ENCODE results near the gene ASRGL1.

ASRGL1 gene

DNA sequence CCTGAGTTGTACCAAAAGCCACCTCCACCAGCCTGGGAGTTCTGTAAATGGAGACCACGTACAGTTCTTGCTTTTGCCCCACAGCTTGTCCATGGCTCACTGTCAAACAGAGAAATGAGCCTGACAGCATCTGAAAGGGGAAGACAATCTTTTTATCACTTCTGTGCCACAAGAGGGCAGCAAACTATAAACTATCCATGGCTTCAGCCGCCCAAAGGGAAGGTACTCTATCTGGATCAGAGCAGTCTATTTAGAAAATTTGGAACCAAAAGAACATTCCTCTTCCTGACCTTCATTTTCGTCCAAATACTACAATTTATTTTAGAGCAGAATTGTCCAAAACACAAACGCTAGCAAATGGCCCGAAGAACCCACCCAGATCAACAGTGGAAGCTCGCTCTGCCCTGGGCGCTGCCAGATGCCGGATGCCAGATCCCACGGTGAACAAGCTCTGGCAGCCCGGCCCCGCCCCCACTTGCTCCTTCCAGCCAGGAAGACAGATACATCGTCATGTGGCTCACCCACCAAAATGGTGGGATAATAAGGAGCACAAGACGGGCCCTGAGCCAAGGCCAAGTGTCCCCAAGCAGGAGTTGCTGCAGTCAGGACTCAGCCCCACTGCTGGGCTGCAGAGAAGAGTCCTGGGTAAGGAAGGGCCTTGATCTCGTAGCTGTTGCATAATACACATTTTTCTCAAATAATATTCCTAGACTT lies 57.7 kb downstream of the ASRGL1 start:
- DNase-seq: peak; percentile 82

DNA sequence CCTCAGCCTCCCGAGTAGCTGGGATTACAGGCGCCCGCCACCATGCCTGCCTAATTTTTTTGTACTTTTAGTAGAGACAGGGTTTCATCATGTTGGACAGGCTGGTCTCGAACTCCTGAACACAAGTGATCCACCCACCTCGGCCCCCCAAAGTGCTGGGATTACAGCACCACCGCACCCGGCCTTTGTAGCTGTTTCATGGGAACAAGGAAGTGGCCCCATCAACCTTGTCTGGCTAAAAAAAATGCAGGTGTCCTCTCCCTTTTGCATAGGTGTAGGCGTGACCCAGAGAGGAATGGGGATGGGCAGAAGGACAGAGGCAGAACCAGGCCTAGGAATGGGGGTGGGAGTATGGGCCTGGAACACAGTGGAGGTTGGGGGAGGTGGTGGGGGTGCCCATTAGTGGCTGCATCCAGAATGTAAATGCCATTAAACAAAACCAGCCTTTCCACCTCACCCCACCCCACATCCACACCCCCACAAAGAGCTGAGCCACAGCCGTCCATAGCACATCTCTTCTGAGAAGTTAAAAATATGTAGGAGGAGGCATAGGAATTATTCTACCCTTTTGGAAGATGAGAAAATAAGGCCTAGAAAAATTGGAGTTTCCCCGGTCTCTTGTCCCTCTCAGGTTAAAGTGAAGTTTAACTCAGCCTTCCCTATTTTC lies 58.8 kb downstream of the ASRGL1 start:
- DNase-seq: no peak

DNA sequence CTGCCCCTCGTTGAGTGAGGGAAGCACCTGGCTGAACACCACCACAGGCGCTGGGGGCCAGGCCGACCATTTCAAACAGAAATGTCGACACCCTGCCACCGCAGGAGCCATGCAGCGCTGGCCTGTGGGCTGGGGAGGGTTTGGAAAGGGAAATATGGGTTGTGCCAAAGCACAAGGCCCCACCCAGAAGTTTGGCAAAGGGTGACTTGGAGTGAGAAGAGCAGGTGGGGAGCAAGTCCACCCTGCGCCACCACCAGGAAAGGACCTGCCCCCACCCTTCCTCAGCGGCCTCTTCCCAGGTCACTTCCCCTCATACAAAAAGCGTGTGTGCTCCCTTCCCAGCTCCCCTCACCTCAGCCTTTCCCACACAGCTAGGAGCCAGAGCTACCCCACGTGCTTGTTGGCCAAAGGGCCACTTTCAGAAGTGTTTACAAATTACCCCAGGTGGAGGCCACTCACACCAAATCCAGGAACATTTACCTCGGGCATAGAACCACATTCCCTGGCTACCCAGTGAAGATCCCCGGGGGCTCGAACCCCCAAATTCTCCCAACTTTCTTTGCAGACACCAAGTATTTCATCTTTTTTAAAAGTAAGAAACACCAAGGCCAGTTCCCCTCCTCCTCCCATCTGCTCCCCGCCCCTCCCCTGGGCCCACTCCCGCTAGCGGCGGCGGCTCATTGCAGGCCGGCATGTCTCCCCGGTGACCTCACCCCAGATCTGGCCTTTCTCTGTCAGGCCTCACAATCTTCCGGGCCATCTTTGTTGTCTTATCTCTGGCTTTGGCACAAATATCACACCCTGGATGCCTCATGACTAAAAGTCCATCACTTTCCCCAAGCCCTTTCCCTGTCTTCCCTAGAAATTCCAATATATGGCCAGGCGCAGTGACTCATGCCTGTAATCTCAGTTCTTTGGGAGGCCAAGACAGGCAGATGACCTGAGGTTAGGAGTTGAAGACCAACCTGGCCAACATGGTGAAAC lies 61.1 kb downstream of the ASRGL1 start:
- no peak for DNase-seq

DNA sequence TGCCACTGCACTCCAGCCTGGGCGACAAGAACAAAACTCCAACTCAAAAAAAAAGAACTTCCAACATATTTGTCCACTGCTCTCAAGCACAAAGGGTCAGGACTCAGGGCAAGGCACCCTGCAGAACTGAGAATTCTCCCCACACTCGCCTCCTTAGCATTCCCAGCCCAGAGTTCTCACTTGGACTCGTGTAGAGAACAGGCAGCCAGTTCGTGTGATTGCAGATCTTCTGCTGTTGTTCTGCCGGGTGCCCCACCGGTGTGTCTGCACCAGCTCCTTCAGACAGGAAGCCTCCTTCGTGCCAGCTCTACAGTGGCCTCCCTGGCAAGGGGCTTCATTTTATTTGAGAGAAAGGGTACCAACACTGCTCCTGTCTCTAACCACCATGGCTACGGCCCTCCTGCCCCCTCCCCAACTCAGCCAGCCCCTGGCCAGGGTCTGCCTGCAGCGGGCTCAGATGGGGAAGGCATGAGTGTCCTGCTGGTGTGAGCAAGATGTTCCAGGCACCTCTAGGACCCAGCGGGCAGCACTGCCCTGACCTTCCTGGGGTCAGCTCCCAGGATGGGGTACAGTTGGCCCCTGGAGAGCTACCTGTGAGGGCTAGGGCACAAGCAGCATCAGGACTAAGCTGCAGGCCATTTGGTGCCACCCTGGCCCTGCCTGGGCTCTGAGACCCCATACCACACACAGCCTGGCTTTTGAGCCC lies 62.1 kb downstream of the ASRGL1 start:
- DNase-seq: no peak

DNA sequence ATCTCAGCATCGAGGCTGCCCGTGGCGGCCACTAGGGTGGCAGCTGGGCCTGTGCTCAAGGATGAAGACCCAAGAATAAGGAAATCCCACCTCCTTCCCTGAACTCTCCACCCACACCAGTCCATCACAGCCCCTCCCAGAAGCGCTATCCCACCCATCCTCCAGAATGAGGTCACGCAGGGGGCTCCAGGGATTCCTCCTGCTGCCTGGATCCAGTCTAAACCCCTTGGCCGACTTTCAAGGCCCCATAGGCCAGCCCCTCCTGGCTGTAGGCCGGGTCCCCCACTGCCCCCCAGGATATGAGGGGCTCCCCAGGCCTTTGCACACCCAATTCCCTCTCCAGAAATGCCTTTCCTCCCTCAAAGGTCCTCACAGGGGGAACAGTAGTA lies 62.6 kb downstream of the ASRGL1 start:
- DNase-seq: no peak

DNA sequence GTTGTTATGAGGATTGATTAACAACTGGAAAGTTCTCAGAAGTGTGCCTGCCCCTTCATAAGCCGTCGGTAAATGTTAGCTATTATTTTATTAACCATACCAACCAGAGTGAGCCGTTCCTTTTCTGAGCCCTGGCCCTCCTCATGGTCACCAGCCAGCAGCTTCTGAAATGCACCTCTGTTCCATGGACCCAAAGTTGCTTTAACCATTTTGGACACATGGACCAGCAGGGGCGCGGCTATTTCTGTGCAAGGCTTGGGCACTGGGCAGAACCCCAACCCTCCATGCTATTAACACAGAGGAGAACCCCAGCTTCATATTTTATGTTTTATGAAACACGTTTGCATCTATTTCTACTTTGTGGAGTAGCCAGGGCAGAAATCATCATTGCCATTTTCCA lies 63.0 kb downstream of the ASRGL1 start:
- no peak for DNase-seq

DNA sequence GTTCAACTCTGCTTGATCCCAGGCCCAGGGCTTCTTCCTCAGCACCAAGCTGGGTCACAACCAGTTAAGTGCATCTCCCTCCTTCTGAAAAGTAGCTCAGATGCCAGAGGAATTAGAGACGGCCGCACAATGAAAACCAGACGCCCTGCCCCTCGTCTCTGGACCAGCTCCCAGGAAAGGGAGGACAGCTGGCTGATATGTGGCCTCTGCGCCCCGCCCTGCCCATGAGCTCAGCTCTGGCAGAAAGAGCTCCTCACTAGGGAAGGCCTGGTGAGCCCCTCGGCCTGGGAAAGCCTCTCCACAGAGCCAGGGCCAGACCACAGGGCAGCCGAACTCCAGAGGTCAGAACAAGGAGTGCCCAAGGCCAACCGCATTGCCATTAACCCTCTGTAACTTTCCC lies 63.5 kb downstream of the ASRGL1 start:
- no peak for DNase-seq

DNA sequence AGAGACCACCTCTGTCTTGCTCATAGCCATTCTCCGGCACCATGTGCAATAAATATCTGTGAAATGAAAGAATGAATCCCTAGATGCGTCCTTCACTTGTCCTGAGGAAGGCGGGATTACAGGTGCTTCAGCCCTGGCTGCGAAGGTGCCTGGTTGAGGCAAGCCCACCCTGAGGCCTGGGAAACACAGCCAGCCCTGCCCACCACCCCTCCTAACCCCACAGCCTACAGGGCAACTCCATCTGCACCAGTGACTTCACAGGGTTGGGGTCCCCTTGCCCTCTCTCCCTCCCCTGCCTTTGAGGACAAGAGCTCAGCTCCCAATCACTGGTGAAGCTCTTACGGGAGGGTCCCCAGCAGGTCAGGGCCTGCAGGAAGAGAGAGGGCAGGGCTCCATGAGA lies 64.1 kb downstream of the ASRGL1 start:
- no peak for DNase-seq

DNA sequence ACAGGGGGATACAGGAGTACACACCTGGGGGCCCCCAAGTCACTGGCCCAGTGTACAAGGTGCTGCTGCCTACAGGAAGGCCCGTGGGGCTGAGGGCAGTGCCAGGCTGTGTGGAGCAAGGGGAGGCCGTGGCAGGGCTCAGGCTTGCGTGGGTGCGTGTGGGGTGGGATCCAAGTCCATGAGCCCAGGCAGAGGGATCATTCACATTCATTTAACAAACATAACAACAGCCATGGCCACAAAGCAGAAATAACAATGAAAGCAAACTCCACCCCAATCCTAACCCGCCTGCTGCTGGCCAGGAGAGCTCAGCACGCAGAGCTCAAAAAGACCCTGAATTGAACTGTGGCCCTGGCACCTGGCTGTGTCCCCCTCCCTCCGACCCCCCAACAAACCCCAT lies 64.6 kb downstream of the ASRGL1 start:
- no peak for DNase-seq

DNA sequence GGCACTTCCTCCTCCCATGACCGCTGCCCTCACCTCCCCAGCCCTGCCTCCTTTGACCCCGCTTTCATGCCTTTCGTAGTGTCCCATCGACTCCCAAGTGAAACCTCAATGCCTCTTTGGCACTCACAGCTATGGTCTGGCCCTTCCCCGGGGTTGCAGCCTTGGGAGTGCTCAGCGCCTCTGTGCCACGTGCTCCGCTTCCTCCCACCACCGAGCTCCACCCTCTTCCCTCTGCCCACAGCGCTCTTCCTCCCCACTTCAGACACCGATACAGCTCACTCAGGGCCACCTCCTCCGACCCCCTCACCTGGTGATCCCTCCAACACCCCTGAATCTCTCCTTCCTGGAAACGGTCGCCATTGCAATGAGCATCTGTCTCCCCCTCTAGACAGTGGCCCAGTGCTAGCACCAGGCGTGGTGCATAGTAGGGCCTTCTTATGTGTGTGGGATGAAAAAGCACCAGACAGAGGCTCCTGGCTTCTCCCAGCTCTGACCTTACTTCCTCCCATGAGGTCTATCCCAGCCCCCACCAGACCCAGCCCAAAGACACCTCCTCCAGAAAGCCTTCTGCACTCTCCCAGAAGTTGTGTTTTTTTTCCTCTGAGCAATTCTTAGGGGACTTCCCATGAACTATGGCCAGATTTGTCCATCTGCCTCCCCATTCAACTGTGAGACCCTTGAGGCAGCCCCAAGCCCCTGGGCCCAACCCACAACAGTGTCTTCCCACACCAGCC lies 65.1 kb downstream of the ASRGL1 start:
- DNase-seq: peak; percentile 59

DNA sequence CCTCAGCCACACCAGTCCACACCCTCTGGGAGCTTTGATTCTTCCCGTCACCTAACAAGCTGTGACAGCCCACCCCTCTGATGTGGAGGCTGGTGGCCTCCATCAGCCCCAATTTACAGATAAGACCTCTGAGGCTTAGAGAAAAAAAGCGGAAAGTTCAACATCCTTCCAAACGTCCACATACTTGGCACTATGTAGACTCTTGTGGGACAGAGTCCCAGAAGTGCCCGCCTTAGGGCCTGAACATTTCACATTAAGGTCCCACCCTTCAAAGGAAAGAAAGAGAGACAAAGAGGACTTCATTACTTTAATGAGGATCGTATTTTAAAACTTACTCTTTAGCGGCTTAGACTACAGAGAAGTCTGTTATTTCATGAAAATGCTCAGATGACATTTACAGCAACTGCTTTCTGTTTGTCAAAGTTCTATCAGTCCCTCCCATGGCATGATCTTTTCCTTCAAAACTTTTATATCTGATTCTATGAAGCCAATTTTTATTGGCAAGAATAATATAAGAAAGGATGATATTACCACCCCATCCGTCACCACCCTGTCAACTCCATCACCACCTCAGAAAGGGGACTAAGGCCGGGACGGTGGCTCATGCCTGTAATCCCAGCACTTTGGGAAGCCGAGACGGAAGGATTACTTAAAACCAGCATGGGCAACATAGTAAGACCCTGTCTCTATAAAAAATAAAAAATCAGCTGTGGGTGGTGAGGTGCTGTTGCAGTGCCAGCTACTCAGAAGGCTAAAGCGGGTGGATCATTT lies 65.9 kb downstream of the ASRGL1 start:
- DNase-seq: no peak

DNA sequence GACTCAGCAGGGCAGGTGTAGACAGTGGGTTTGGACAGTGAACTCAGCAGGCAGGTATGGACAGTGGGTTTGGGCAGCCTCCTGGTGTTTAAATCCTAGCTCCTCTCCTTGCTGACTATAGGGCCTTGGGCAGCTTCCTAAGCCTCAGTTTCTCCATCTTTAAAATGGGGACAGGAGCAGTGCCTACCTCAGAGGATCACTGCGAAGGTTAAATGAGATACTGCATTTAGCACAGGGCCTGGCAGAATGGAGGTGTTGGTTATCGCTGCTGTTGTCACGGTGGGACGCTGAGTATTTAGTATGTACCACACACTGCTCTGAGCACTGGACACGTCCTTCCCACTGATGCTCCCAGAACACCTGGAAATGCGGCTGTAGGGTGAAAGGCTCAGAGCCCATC lies 67.2 kb downstream of the ASRGL1 start:
- no peak for DNase-seq

DNA sequence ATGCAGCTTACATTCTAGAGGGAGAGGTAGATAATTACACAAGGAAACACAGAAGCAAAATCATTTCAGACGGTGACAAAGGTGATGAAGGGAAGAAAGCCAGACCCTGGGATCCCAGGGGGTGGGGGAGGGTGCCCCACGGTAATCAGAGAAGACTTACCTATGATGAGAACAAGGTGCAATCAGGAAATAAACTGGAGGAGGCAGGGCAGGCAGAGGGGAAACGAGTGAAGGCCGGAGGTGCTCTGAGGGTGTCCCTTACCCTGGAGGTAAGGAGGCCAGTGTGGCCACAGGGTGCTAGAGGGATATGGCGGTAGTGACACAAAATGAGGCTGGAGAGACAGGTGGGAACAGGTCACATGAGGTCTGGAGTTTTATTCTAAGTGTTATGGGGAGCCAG lies 67.7 kb downstream of the ASRGL1 start:
- no peak for DNase-seq

DNA sequence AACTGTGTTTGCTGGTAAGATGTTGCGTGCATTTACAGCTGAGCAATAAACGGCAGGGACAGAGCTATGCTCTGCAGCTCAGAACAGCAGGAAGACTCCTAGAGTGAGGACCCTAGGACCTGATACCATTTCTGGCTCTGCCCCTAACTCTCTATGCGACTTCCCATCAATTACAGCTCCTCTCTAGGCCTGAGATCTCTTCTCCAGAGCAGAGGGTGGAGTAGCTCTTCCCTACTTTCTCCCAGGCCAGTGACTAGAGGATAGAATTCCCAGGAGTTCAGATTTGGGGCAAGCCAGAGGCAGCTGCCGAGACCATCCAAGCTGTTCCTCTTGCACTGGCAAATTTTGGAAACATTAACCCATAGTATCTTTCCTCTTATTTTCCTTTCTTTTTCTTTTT lies 68.8 kb downstream of the ASRGL1 start:
- no peak for DNase-seq

DNA sequence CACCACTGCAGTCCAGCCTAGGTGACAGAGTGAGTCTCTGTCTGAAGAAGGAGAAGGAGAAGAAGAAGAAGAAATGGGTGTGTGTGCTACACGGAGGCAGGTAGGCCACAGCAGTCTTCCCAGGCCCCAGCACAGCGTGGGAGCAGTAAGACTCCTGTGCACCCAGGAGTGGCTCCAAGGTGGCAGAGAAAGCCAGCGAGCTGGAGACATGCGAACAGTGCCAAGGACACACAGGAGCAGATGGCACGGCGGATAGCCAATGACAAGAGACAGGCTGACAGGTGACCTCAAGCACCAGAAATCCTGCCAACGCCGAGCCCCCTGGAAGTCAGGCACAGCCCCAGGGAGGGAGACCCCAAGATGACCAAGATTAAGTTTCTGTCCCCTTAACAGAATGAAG lies 72.6 kb downstream of the ASRGL1 start:
- no peak for DNase-seq

DNA sequence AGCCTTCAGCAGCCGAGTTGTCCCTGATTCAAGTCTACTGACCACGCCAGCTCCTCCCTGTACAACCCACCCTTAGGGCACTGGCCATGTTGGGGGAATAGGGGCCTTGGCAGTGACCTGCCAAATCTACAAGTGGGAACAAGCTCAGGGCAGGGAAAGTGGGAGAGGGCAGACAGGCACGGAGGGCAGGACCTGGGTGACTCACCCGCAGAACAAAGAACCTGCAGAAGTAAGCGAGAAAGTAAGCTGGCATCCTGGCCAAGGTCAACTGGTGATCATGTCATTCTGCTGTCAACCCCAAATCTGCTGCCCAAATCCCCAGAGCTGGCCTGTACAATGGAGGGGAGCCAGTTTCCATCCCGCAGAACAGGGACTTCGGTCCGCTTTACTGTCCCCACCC lies 73.7 kb downstream of the ASRGL1 start:
- DNase-seq: no peak

DNA sequence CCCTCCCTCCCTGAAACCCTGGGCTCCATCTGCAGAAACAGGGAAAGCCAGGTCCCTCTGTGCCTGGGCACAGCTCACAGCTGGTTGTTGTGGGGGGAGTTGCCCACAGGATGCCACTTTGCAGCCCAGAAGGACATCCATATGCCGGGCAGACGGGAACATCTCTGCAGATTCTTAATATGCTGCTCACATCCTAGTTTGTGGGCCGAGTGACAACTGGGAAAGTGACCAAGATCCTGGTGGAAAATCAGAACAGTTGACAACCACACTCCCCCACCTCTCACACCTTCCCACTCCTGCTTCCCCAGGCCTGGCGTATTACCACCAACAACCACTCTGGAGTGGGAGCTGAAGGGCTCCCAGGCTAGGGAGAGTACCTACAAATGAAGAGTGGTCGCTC lies 74.3 kb downstream of the ASRGL1 start:
- no peak for DNase-seq

DNA sequence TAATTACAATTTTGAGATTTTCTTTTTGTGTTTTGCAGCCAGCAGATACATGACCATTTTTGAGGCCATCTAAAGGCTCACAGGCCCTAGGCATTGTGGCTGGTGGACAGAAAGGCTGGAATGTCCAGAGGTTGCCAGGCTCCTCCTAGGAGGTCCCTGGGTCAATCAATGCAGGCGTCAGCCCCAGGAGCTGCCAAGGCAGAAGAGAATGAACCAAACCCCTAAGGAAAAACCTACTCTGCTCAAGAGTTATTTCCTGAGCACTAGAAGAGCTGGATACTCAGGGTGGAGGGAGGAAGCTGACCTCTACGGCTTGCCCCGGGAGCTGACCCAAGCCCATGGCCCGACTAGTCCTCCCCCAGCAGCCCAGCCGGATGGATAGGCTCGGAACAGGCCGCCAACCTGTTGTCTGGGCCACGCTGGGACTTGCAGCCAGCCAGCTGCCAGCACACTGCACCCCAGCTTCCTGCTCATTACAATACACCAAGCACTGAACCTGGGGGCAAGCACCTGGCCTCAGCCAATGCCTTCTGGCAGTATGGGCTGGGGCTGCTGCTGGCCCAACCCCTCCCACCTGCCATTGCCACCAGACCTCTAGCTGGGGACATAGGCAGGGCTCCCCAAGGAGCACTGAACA lies 75.9 kb downstream of the ASRGL1 start:
- no peak for DNase-seq

DNA sequence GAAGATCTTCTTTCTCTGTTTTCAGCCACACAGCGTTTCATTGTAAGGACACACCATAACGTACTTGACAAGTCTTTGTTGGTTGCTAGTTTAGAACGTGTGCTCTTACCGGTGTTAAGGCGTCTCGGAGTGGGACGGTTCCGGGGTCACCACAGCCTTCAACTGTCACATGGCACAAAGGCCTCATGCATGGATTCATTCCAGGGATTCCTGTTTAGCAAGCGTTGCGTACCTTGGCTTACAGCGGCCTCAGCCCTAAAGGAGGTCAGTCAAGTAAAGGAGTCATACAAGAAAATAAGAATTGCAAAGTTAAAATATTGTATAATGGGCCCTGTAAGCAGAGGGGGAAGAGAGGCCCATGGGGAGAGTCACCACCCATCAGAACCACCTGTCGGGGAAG lies 79.3 kb downstream of the ASRGL1 start:
- DNase-seq: no peak

DNA sequence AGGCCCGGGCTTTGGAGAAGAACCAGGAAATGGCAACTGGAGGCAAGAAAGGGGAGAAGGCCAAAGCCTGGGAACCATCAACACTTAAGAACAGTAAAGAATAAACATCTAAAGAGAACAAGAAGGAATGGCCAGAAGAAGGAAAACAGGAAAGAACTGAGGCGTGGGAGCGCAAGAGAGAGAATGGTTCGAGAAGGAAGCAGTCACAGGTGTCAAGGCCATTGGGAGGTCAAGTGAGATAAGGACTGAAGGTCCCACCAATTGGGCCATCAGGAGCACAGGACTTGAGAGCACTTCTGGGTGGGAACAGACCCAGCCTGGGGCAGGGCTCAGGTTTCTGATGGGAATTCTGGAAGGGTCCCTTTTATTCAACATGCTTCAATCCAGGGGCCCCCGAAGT lies 80.9 kb downstream of the ASRGL1 start:
- no peak for DNase-seq

DNA sequence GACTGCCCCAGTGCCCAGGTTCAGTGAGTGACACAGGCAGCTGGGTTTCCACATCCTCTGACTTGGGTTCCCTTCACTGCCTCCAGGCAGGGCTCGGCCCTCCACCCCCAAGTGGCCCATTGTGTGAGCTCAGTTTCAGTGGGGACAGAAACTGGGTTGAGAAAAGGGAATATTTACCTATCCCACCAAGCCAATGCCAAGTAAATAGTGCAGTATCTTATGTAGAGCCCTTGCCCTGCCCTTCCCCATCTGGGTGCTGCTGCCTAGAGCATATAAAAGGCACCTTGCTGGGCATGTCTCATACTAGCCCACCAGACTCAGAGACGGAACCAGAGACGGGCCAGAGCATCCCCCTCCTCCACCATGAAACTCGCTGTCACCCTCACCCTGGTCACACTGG lies 81.5 kb downstream of the ASRGL1 start, which contains the start of gene SCGB1A1:
Gene SCGB1A1 (plus strand): TSS at position 301 of the 400 bp plus-strand sequence. CDS start 63 bp downstream, at position 364.
- no peak for DNase-seq
